ENCODE measurements around the gene CIAO3. TPM values are rescaled to one million over a fixed set of nuclear protein-coding genes. Genes with fewer than 3 reads are reported as not detected.
"Not testable (repeated sequence)": the region's sequence is repeated elsewhere in the genome, so short reads cannot be mapped to it uniquely, and the experiment has no call there.

CIAO3 gene
- total RNA-seq, 1 donor = 37.1 TPM

- no peak overlapping the region for H3K4me3 ChIP-seq (ENCODE audit: low read depth, low read length)
- no peak for DNase-seq (ENCODE audit: low read depth)
- no peak for TF ChIP-seq CTCF (IDR thresholded peaks at IDR 0.05; ENCODE audit: insufficient read depth, low read depth, low read length)
These were observed 47.0 kb downstream of the CIAO3 start for GRCh38 chr16:693766-694165.

DNA sequence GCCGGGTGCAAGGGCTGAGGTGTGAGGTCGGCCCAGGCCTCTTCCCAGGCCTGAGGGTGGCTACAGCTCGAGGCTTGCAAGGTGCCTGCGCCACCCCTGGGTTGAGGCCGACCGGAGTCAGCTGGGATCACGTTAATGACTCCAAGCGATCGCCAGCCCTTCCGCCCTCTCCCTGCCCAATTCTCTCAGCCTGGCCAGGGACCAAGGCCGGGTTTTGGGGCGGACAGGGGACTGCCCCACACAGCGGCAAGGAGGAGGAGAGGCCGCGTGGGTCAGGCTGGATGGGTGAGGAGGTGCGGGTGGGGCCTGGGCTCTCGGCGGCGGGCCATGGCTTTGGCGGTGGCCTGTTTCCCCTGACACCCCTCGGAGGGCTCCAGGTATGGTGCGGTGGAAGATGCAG is 47.4 kb downstream of the CIAO3 start:
- no peak overlapping the region for H3K4me3 ChIP-seq (ENCODE audit: low read depth, low read length)
- no peak for DNase-seq (ENCODE audit: low read depth)
- TF ChIP-seq CTCF (IDR thresholded peaks at IDR 0.05; ENCODE audit: insufficient read depth, low read depth, low read length) = no peak

GRCh38 chr16:692356-693108 is 48.3 kb downstream of the CIAO3 start:
- no peak overlapping the region for H3K4me3 ChIP-seq (ENCODE audit: low read depth, low read length)
- no peak for TF ChIP-seq CTCF (IDR thresholded peaks at IDR 0.05; ENCODE audit: insufficient read depth, low read depth, low read length)
- DNase-seq (ENCODE audit: low read depth) = no peak

- not testable (repeated sequence) for DNase-seq (ENCODE audit: low read depth); H3K4me3 ChIP-seq (ENCODE audit: low read depth, low read length)
These were observed 49.6 kb downstream of the CIAO3 start for GRCh38 chr16:691242-691641.

DNA sequence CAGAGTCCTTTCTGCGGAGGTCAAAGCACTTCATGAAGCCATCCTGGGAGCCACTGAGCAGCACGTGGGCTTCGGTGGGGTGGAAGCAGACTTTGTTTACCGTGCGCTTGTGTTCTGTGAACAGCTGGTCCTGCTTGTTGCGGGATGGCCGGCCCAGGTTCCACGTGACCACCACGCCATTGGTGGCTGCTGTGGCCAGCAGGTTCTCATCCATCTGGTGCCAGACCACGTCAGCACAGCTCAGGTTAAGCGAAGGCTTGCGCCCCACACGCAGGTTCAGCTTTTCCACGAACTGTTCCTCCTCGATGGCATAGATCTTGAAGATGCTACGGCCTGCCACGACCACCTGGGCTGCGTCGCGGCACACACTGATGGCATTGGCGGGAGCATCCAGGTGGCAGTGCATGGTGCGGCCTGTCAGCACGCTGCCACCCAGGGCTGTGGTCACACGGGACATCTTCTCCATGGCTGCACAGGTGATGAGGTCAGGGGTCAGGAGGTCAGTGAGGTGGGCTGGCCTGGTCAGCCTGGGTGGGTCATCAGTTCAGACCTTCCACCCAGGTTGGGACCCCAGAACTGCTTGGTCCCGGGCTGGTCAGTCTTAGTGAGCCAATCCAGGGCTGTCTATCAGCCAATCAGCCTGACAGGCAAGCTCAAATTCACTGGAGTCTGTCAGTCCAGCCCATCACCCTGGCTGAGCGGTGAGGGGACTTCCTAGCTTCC is 51.5 kb downstream of the CIAO3 start:
- peak overlapping the region; percentile 90 for H3K4me3 ChIP-seq (ENCODE audit: low read depth, low read length)
- TF ChIP-seq CTCF (IDR thresholded peaks at IDR 0.05; ENCODE audit: insufficient read depth, low read depth, low read length) = no peak
- DNase-seq (ENCODE audit: low read depth) = no peak

GRCh38 chr16:687499-687898 is 53.3 kb downstream of the CIAO3 start:
- no peak for DNase-seq (ENCODE audit: low read depth)
- TF ChIP-seq CTCF (IDR thresholded peaks at IDR 0.05; ENCODE audit: insufficient read depth, low read depth, low read length) = no peak
- H3K4me3 ChIP-seq (ENCODE audit: low read depth, low read length) = no peak overlapping the region

DNA sequence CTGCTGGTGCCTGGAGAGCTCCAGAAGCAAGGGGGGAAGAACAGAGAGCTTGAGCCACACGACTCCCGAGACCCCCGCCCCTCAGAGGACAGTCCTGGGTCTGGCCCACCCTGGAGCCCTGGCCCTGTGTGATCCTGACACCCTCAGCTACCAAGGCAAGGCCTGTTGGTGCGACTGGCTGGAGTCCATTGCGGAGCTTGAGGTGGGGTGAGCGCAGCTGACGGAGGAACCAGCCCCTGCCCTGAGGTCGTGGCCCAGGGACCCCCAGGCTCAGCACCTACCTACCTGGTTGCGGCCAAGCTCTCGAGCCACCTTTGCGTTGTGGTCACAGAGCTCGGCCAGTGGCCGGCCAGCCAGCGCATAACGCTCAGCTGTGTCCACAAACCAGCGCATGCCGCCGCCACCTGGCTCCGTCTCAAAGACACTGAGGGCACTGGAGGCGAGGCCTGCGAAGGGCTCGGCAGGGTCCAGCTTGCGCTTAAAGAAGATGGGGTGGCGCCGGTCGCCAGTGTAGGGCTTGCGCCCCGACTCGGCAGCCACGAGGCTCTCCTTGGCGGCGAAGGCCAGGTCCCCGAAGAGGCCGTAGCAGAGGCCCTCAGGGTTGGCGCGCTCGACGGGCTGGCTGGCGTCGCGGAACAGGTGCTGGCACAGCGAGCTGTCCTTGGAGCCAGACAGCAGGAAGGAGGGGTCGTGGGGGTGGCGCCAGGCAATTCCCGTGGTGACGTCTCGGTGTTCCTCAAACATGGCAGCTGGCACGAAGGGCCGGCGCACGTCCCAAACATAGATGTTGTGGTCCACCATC is 54.1 kb downstream of the CIAO3 start:
- H3K4me3 ChIP-seq (ENCODE audit: low read depth, low read length) = no peak overlapping the region
- no peak for DNase-seq (ENCODE audit: low read depth)
- no peak for TF ChIP-seq CTCF (IDR thresholded peaks at IDR 0.05; ENCODE audit: insufficient read depth, low read depth, low read length)

All from fibroblast of villous mesenchyme (primary cell).